Measurements from ENCODE around the gene TTYH1. TPM values are rescaled to one million over a fixed set of nuclear protein-coding genes. Genes with fewer than 3 reads are reported as not detected.
A peak's percentile ranks its signal among the peaks of the same experiment; 100 is the strongest.

Gene TTYH1
- total RNA-seq, 4 donors from 2014 or later = 0.41 TPM; not detected in 3

DNA sequence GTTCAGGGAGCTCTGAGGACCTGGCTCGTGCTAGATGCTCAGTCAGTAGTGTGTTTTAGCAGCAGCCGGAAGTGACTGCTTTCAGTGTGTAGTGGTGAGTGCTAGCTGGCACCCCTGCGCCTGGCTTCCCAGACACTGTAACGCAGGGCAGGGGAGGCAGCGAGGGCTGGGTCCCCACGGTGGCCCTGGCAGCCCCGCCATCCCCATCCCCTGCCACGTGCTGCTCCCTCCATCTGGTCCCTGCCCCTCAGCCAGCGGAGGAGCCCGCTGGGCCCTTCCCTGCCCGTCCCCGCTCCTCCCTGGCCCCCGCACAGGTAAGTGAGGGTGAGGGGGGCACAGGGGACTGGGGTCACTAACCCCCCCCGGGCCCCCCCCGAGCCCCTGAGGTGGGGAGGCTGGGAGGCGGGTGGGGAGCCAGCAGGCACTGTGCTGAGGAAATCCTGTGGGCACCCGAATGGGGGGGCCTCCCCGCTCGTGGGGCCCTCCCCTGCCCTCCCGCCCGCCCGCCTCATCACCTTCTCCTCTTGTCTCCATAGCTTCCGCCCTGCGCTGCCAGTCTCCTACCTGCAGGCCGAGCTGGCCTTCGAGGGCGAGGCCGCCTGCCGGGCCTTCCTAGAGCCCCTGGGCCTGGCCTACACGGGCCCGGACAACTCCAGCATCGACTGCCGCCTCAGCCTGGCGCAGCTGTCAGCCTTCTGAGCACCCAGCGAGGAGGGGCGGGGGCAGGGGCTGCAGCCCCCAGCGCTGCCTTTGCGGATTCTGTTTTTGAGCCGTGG, 45.2 kb downstream of the TTYH1 start:
- H3K36me3 ChIP-seq = peaks cover 4 to 67% of the 10 kb centered on the region in 2 donors
- no peak overlapping the region for H3K4me3 ChIP-seq
- ATAC-seq (no peak), DNase-seq (no peak)
- TF ChIP-seq POLR2A (IDR thresholded peaks at IDR 0.05) = no peak
- TF ChIP-seq, protein P1, sequence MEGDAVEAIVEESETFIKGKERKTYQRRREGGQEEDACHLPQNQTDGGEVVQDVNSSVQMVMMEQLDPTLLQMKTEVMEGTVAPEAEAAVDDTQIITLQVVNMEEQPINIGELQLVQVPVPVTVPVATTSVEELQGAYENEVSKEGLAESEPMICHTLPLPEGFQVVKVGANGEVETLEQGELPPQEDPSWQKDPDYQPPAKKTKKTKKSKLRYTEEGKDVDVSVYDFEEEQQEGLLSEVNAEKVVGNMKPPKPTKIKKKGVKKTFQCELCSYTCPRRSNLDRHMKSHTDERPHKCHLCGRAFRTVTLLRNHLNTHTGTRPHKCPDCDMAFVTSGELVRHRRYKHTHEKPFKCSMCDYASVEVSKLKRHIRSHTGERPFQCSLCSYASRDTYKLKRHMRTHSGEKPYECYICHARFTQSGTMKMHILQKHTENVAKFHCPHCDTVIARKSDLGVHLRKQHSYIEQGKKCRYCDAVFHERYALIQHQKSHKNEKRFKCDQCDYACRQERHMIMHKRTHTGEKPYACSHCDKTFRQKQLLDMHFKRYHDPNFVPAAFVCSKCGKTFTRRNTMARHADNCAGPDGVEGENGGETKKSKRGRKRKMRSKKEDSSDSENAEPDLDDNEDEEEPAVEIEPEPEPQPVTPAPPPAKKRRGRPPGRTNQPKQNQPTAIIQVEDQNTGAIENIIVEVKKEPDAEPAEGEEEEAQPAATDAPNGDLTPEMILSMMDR (IDR thresholded peaks at IDR 0.05 in 4 of 5, conservative IDR thresholded peaks at IDR 0.05 in 1 of 5) = no peak
- in situ Hi-C loops (cut with MboI; ENCODE audit: low sequenced_read_pairs in 4 of 4) (no loop called here), intact Hi-C loops (cut with DNase I; ENCODE audit: low total_unique reads) (loop anchor here (10.0 kb wide), 3 partner anchors 296 to 794 kb away; partner anchors contain the start of gene PPP6R1)
- no peaks in the 10 kb centered on the region for H3K27me3 ChIP-seq
- no peaks in the 10 kb centered on the region for H3K9me3 ChIP-seq
- H3K27ac ChIP-seq = no peak overlapping the region
- H3K4me1 ChIP-seq = peaks cover 7 to 24% of the 10 kb centered on the region in 2 donors

DNA sequence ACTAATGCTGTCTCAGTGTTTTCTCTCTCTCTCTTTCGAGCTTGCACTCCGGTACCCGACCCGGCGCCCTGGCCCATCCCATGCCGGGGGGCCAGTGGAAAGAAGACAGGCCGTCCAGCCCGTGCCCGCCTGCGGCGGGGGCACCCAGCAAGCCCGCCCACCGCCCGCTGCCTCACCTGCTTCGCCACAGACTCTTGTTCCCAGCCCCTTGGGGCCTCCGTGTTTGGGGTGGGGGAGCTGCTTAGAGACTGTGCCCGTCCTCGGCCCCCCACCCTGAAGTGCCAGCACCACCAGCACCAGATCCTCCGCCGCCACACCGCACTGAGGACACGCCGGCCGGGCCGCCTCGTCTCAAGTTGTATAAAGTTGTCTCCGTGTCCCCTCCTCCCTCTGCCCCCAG, 45.9 kb downstream of the TTYH1 start:
- H3K27ac ChIP-seq = peak overlapping the region in 1 of 4 donors; percentile 13

DNA sequence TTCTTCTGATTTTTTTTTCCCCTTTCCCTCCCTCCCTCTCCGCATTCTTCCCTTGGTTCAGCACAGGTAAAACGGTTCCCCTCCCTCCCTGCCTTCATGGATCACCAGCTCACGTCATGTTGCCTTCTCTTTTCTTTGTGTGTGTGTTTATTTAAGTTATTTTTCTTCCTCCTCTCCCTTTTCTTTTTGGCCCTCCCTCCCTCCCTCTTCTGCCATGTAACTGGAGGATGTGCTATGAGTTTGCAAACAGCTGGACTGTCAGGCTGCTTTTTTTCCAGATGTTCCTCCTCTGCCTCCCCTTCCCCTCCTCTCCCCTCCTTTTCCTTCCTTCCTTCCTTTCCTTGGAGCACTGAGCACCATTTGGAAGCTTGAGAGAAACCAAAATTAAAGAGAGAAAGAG, 46.3 kb downstream of the TTYH1 start:
- Histone ChIP-seq H3K36me3 (peaks cover 4 to 55% of the 10 kb centered on the region in 2 donors), H3K27ac (peak overlapping the region in 2 of 4 donors; percentile 78 to 80), H3K27me3 (no peaks in the 10 kb centered on the region), H3K4me3 (no peak overlapping the region), H3K9me3 (no peaks in the 10 kb centered on the region), H3K4me1 (peaks cover 7 to 24% of the 10 kb centered on the region in 2 donors)
- TF ChIP-seq, protein P1 (IDR thresholded peaks at IDR 0.05 in 4 of 5, conservative IDR thresholded peaks at IDR 0.05 in 1 of 5) = no peak
- no peak for TF ChIP-seq POLR2A (IDR thresholded peaks at IDR 0.05)
- in situ Hi-C loops (cut with MboI; ENCODE audit: low sequenced_read_pairs in 4 of 4) (no loop called here), intact Hi-C loops (cut with DNase I; ENCODE audit: low total_unique reads) (loop anchor here (10.0 kb wide), 3 partner anchors 297 to 793 kb away; partner anchors contain the start of gene PPP6R1)
- ATAC-seq = no peak
- DNase-seq = no peak

More for the DNA sequence above, 45.9 kb downstream of the TTYH1 start:
- Histone ChIP-seq H3K4me3 (no peak overlapping the region), H3K27me3 (no peaks in the 10 kb centered on the region), H3K9me3 (no peaks in the 10 kb centered on the region), H3K36me3 (peaks cover 4 to 59% of the 10 kb centered on the region in 2 donors), H3K4me1 (peaks cover 7 to 24% of the 10 kb centered on the region in 2 donors)
- no peak for ATAC-seq
- DNase-seq = no peak
- intact Hi-C loops (cut with DNase I; ENCODE audit: low total_unique reads) = loop anchor here (10.0 kb wide), 3 partner anchors 296 to 794 kb away; partner anchors contain the start of gene PPP6R1
- TF ChIP-seq, protein P1 (IDR thresholded peaks at IDR 0.05 in 4 of 5, conservative IDR thresholded peaks at IDR 0.05 in 1 of 5) = no peak
- no peak for TF ChIP-seq POLR2A (IDR thresholded peaks at IDR 0.05)
- in situ Hi-C loops (cut with MboI; ENCODE audit: low sequenced_read_pairs in 4 of 4) = no loop called here

DNA sequence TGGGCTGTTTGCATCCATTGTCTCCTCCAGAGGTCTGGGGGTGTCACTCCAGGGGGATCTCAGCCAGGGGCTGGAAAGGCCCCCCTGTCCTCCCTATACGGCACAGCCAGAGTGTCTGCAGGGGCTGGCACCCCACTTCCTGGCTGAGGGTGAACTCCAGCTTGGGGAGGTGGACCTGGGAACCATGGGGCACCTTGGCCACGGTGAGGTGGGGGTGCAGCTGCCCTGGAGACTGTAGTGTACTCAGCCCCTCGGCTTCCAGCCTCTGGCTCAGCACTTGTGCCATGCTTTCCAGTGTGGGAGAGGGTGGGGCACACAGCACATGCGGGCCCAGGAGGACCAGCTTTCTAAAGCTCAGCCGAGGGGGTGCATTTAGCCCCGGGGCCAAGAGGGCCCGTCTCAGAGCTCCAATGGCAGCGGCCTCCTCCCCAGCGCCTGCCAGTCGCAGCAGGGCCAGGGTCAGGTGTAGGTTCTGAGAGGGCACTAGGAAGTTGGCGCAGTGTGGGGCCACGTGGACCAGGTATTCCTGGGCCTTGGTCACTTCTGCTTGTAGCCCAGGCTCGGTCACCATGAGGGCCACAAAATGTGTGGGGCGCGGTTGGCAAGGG, 46.9 kb downstream of the TTYH1 start:
- in situ Hi-C loops (cut with MboI; ENCODE audit: low sequenced_read_pairs in 4 of 4) (no loop called here), intact Hi-C loops (cut with DNase I; ENCODE audit: low total_unique reads) (loop anchor here (10.0 kb wide), 3 partner anchors 297 to 793 kb away; partner anchors contain the start of gene PPP6R1)
- Histone ChIP-seq H3K27ac (peak overlapping the region; percentile 78 to 92 (median 84)), H3K9me3 (no peaks in the 10 kb centered on the region), H3K36me3 (peaks cover 4 to 50% of the 10 kb centered on the region in 2 donors), H3K27me3 (no peaks in the 10 kb centered on the region), H3K4me3 (peak overlapping the region; percentile 54 to 81 (median 62)), H3K4me1 (peaks cover 7 to 24% of the 10 kb centered on the region in 2 donors)
- no peak for ATAC-seq
- TF ChIP-seq, protein P1 (IDR thresholded peaks at IDR 0.05 in 4 of 5, conservative IDR thresholded peaks at IDR 0.05 in 1 of 5) = no peak
- no peak for TF ChIP-seq POLR2A (IDR thresholded peaks at IDR 0.05)
- DNase-seq = no peak
